ENCODE results near the gene CCDC150.

The CCDC150 gene

DNA sequence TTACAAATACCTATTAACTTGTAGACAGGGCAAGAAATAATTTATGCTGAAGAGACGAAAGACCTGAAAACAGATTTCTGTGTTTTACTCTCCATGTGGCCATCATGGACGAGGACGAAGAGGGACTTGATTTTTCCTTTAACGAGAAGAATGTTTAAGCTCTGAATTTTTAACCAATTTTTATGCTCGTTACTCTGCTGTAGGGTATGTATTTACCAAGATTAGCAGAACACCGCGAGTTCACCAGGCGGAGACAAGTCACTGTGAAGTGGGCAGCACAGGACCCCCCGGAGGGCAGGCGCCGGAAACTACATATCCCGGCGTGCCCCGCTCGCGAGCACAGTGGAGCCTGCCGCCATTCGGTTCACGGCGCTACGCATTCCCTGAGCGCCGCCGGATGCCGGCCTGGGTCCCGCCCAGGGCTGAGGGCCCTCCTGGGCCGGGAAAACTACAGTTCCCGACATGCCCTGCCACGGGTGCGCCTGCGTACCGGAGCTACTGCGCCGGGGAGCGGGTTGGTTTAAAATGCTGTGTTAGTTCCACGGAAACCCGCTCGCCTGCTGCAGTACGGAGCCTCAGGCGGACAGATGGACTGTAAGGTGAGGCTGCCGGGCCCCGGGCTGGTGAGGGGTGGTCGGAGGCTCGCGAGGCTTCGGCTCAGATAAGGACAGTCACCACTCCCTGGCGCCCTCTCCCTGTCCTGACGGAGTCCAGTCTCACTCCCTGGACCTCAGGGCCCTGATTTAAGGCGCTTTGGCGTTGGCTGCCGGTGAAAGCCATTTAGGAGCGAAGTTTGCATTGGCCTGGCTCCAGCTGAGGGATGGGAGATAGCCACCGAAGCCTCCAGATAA, at the start of gene CCDC150:
Gene CCDC150 (plus strand): TSS at position 536 of the 851 bp plus-strand sequence. CDS start 52 bp downstream, at position 588.
- H3K9me3 ChIP-seq (ENCODE audit: control insufficient read depth, low read length) = no peaks in the 10 kb centered on the region
- no peaks in the 10 kb centered on the region for H3K27me3 ChIP-seq (ENCODE audit: control insufficient read depth, insufficient read depth, low read length)
- H3K4me3 ChIP-seq (ENCODE audit: low read length) = peak within 1 kb of the TSS; percentile 33
- peaks cover 6% of the 10 kb centered on the region for H3K4me1 ChIP-seq (ENCODE audit: control insufficient read depth, insufficient read depth, low read length)
- H3K36me3 ChIP-seq (ENCODE audit: control insufficient read depth, insufficient read depth, low read length) = no peaks in the 10 kb centered on the region
- peak within 1 kb of the TSS; percentile 23 for H3K9ac ChIP-seq (ENCODE audit: low read length)

DNA sequence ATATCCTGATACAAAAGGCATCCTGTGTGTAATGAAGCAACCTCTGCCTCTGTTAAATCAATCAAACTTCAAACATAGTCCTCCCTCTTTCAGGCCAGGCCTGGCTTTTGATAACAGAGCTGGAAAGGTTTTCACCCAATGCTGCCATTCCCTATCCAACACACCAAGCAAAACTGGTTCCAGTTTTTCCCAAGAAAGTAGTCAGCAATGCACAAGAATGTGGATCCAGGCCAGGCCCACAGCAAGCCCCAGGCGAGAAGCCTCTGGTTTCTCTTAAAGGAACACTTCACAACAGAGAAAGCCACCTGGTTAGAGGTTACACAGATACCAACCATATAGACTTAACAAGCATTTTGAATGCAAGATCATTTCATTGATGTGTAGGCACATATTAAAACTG, 49.2 kb upstream of the CCDC150 start:
- Histone ChIP-seq H3K36me3 (ENCODE audit: control insufficient read depth, insufficient read depth, low read length) (no peaks in the 10 kb centered on the region), H3K9me3 (ENCODE audit: control insufficient read depth, low read length) (no peaks in the 10 kb centered on the region), H3K27me3 (ENCODE audit: control insufficient read depth, insufficient read depth, low read length) (peaks cover 40% of the 10 kb centered on the region), H3K4me3 (ENCODE audit: low read length) (no peak overlapping the region), H3K9ac (ENCODE audit: low read length) (no peak overlapping the region), H3K4me1 (ENCODE audit: control insufficient read depth, insufficient read depth, low read length) (no peaks in the 10 kb centered on the region)

DNA sequence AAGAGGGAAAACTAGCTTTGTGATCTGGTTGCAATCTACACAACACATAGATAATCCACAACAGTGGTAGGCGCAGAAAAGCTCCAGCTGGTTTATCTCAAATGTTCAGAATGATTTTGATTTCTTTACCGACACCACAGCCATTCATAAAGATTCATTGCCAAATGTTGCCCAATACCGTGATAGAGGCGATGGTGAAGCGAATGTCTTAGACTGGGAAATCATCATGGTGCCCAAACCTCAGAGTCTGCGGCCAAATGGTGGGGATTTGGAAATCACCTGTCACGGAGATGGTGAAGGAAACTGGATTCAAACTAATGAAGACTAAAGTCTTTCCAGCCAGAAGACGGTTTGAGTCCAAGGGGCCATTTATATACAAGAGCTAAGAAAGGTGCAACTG, 48.5 kb upstream of the CCDC150 start:
- H3K9ac ChIP-seq (ENCODE audit: low read length) = no peak overlapping the region
- H3K9me3 ChIP-seq (ENCODE audit: control insufficient read depth, low read length) = no peaks in the 10 kb centered on the region
- H3K36me3 ChIP-seq (ENCODE audit: control insufficient read depth, insufficient read depth, low read length) = no peaks in the 10 kb centered on the region
- H3K4me1 ChIP-seq (ENCODE audit: control insufficient read depth, insufficient read depth, low read length) = no peaks in the 10 kb centered on the region
- no peak overlapping the region for H3K4me3 ChIP-seq (ENCODE audit: low read length)
- H3K27me3 ChIP-seq (ENCODE audit: control insufficient read depth, insufficient read depth, low read length) = peaks cover 43% of the 10 kb centered on the region

DNA sequence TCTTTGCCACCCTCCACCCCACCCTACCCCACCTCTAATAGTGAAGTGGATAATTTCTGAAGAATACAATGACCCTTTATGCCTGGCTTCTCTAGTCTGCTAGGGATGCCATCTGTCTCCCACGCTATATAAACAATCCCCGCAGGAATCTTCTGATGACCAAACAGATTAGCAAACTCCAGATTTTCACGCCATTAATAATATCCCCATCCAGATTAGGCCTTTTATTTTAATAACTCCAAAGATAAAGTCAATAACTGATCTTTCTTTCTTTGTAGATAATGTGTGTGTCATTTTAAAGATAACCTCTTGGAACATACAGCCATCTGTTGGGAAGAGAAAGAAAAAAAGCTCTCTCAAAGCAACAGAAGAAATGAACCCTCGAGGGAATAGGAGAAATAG, 47.9 kb upstream of the CCDC150 start:
- Histone ChIP-seq H3K9me3 (ENCODE audit: control insufficient read depth, low read length) (no peaks in the 10 kb centered on the region), H3K9ac (ENCODE audit: low read length) (no peak overlapping the region), H3K4me3 (ENCODE audit: low read length) (no peak overlapping the region), H3K27me3 (ENCODE audit: control insufficient read depth, insufficient read depth, low read length) (peaks cover 43% of the 10 kb centered on the region), H3K4me1 (ENCODE audit: control insufficient read depth, insufficient read depth, low read length) (no peaks in the 10 kb centered on the region), H3K36me3 (ENCODE audit: control insufficient read depth, insufficient read depth, low read length) (no peaks in the 10 kb centered on the region)

DNA sequence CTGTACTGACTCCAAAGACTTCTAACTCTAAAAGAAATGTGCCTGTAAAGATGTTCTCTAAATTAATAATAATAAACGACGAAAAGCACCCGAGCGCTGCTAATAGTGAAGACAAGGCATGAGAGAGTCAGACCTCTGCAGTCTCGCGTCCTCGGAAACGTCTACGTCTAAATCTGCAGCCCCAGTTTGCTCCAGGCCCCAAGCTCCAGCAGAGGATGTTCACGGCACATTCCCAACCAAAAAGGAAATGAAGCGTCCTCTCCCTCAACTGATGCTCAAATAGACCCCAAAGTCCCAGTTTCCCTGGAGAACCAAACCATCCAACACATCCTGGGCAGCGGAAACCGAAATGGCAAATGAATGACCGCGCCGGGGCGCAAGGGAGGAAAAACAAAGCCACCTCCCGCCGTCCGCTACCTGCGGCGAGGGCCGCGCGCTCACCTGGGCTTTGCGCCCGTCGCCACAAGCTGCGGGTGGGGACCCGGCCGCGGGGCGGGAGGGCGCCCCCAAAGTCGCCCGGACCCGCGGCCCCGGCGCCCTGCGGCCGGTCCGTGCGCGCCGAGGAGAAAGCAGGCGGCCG, 47.1 kb upstream of the CCDC150 start:
- H3K4me1 ChIP-seq (ENCODE audit: control insufficient read depth, insufficient read depth, low read length) = no peaks in the 10 kb centered on the region

DNA sequence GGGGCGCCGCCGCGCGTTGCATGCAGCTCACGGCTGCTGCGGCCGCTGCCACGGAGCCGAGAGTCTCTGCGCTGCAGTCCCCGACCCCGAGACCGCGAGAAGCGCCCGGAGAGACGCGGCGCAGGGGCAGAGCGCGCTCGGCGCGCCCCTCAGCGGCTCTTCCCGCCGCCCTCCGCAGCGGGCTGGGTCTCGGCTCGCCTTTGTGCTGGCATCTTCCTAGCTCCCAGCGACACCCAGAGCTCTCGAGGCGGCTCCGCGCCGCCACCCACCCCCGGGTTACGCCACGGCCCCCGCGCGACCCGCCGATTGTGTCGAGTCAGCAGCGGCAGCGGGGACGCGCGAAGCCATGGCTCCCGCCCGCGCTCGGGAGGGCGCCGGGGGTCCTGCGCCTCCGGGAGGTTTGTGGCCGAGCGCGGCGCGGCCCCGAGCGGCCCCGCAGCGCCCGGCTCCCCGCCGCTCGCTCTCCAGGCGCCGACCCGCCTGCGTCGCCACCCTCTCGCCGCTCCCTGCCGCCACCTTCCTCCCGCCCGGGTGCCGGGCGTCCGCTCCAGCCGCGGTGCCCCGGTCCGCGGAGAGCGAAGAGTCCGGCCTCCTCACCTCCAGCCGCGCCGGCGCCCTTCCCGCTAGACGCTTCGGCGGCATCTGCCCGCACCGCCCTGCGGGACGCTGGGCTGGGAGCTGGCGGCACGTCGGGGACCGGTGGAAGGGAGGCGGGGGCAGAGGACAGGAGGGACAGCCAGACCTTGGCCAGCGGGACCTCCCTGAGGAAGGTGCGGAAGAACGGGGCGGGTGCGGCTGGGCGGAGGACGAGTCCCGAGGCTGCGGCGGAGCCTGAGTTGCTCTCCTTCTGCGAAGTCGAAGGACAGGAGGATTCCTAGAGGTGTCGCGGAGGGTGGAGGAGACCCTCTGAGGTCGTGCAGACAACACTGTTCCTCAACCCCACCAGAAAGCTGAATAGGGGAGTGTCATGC, 46.3 kb upstream of the CCDC150 start, which contains the start of gene HECW2:
Gene HECW2 (minus strand): TSS at position 644 of the 971 bp plus-strand sequence.
- no peaks in the 10 kb centered on the region for H3K4me1 ChIP-seq (ENCODE audit: control insufficient read depth, insufficient read depth, low read length)
- peaks cover 43% of the 10 kb centered on the region for H3K27me3 ChIP-seq (ENCODE audit: control insufficient read depth, insufficient read depth, low read length)
- peak within 1 kb of the TSS; percentile 39 for H3K9ac ChIP-seq (ENCODE audit: low read length)
- H3K9me3 ChIP-seq (ENCODE audit: control insufficient read depth, low read length) = no peaks in the 10 kb centered on the region
- H3K36me3 ChIP-seq (ENCODE audit: control insufficient read depth, insufficient read depth, low read length) = no peaks in the 10 kb centered on the region
- no peak within 1 kb of the TSS for H3K4me3 ChIP-seq (ENCODE audit: low read length)

More for the DNA sequence above, 47.1 kb upstream of the CCDC150 start:
- Histone ChIP-seq H3K36me3 (ENCODE audit: control insufficient read depth, insufficient read depth, low read length) (no peaks in the 10 kb centered on the region), H3K4me3 (ENCODE audit: low read length) (no peak overlapping the region), H3K9me3 (ENCODE audit: control insufficient read depth, low read length) (no peaks in the 10 kb centered on the region), H3K27me3 (ENCODE audit: control insufficient read depth, insufficient read depth, low read length) (peaks cover 43% of the 10 kb centered on the region), H3K9ac (ENCODE audit: low read length) (no peak overlapping the region)

DNA sequence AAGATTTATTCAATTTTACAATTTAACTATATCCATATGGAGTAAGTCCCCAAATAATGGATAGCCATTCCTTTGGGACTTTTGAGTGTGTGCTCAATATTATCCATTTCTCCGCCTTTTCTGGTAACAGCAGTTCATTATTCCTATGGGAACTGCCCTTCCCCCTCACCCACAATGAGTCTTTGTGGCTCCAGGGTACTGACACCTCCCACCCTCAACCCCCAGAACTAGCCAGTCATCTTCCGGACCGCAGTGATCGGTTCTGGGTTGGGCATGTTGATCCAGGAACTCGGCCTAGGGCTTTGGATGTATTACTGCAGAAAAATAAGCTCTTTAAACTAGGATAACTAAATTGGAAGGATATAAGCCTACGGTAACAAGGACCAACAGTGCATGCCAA, 45.4 kb upstream of the CCDC150 start:
- Histone ChIP-seq H3K4me1 (ENCODE audit: control insufficient read depth, insufficient read depth, low read length) (no peaks in the 10 kb centered on the region), H3K9ac (ENCODE audit: low read length) (no peak overlapping the region), H3K36me3 (ENCODE audit: control insufficient read depth, insufficient read depth, low read length) (no peaks in the 10 kb centered on the region), H3K4me3 (ENCODE audit: low read length) (no peak overlapping the region), H3K27me3 (ENCODE audit: control insufficient read depth, insufficient read depth, low read length) (peaks cover 43% of the 10 kb centered on the region), H3K9me3 (ENCODE audit: control insufficient read depth, low read length) (no peaks in the 10 kb centered on the region)

DNA sequence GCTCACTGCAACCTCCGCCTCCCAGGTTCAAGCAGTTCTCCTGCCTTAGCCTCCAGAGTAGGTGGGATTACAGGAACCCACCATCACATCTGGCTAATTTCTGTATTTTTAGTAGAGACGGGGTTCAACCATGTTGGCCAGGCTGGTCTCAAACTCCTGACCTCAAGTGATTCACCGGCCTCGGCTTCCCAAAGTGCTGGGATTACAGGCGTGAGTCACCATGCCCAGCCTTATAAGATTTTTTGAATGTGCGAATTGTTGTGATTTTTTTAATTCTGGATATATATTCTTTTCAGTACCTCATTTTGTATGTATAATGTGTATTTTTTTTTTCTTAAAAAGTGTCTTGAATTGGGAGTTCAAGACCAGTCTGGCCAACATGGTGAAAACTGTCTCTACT, 42.0 kb upstream of the CCDC150 start:
- Histone ChIP-seq H3K4me1 (ENCODE audit: control insufficient read depth, insufficient read depth, low read length) (no peaks in the 10 kb centered on the region), H3K4me3 (ENCODE audit: low read length) (no peak overlapping the region), H3K9me3 (ENCODE audit: control insufficient read depth, low read length) (no peaks in the 10 kb centered on the region), H3K36me3 (ENCODE audit: control insufficient read depth, insufficient read depth, low read length) (no peaks in the 10 kb centered on the region), H3K9ac (ENCODE audit: low read length) (no peak overlapping the region), H3K27me3 (ENCODE audit: control insufficient read depth, insufficient read depth, low read length) (peaks cover 22% of the 10 kb centered on the region)

DNA sequence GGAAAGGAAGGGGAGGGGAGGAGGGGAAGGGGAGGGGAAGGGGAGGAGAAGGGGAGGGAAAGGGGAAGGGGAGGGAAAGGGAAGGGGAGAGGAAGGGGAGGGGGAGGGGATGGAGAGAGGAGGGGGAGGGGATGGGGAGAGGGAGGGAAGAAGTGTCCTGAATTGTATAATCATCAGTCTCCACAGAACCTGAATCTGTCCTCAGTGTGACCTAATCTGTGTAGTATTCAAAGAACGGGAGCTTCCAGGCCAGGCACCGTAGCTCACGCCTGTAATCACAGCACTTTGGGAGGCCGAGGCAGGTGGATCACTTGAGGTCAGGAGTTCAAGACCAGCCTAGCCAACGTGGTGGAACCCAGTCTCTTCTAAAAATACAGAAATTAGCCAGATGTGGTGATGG, 41.1 kb upstream of the CCDC150 start:
- Histone ChIP-seq H3K9me3 (ENCODE audit: control insufficient read depth, low read length) (no peaks in the 10 kb centered on the region), H3K36me3 (ENCODE audit: control insufficient read depth, insufficient read depth, low read length) (no peaks in the 10 kb centered on the region), H3K9ac (ENCODE audit: low read length) (no peak overlapping the region), H3K4me3 (ENCODE audit: low read length) (no peak overlapping the region), H3K4me1 (ENCODE audit: control insufficient read depth, insufficient read depth, low read length) (no peaks in the 10 kb centered on the region), H3K27me3 (ENCODE audit: control insufficient read depth, insufficient read depth, low read length) (peaks cover 21% of the 10 kb centered on the region)

DNA sequence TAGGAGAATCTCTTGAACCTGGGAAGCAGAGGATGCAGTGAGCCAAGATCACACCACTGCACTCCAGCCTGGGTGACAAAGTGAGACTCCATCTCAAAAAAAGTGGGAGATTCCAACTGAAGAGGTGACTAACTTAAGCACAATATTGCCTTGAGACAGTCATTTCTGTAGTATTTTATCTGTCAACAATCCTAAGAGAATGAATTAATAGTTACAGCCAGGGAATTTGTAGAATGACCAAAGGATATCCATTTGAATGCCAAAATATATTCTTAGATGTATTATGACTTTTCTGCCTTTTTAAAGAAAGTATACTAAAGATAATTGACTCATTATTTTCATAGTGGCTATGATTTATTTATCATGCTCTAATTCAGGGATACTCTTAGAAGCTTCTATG, 40.7 kb upstream of the CCDC150 start:
- H3K9ac ChIP-seq (ENCODE audit: low read length) = no peak overlapping the region
- no peaks in the 10 kb centered on the region for H3K36me3 ChIP-seq (ENCODE audit: control insufficient read depth, insufficient read depth, low read length)
- no peaks in the 10 kb centered on the region for H3K9me3 ChIP-seq (ENCODE audit: control insufficient read depth, low read length)
- no peaks in the 10 kb centered on the region for H3K4me1 ChIP-seq (ENCODE audit: control insufficient read depth, insufficient read depth, low read length)
- H3K27me3 ChIP-seq (ENCODE audit: control insufficient read depth, insufficient read depth, low read length) = peaks cover 16% of the 10 kb centered on the region
- no peak overlapping the region for H3K4me3 ChIP-seq (ENCODE audit: low read length)

DNA sequence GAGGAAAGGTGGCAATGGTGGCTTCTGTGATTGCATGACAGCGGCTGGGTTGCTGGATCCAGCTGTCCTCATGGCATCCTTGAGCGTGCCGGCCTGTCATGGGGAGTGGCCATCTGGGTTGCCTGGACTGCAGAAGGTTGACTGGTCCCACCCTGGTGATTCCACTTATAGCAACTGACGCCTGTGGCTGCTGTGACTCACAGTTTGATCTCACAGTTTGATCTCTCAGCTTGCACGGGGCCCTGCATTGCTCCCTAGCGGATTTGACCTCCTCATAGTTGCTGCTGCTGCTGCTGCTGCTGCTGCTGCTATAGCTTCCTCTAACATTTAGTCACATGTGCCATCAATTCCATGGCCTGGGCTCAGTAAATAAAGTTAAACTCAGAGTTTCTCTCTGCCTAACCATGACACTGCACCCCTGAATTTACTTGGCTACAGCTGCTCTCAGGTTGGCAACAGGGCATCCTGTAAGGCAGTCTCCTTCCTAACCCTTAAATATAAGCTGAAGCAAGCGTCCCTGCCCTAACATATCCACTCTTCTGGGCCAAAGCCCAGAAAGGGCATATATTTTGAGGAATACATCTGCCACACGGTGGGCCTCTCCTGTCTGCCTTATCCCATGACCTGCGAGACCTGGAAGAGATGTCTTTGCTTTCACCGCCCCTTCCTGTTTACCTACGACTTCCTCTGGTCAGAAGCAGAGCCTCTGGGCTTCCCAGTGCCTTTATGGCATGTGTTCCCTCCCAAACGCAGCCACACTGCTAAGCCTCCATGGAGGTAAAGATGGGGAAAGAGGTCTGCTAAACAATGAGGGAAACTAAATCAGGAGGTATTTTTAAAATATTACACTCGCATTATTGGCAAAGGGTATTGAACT, 37.8 kb upstream of the CCDC150 start:
- Histone ChIP-seq H3K9me3 (ENCODE audit: control insufficient read depth, low read length) (no peaks in the 10 kb centered on the region), H3K4me1 (ENCODE audit: control insufficient read depth, insufficient read depth, low read length) (no peaks in the 10 kb centered on the region), H3K27me3 (ENCODE audit: control insufficient read depth, insufficient read depth, low read length) (peaks cover 4% of the 10 kb centered on the region), H3K36me3 (ENCODE audit: control insufficient read depth, insufficient read depth, low read length) (no peaks in the 10 kb centered on the region), H3K4me3 (ENCODE audit: low read length) (no peak overlapping the region), H3K9ac (ENCODE audit: low read length) (no peak overlapping the region)
